Cardiac fibroblast (primary cell): ENCODE measurements around the gene MRPL58.
"Not testable (repeated sequence)": the region's sequence is repeated elsewhere in the genome, so short reads cannot be mapped to it uniquely, and the experiment has no call there.

Source experiments
- DNase-seq, 2 donors: peaks; one replicate each; pipeline versions ENCODE4 v3.0.0 to v3.0.0-alpha.2; 2010; ENCODE audit warnings: low read depth in 2 of 2
- H3K4me3 ChIP-seq, 2 donors: replicated peaks in 1 of 2; 1 replicate in 1 of 2; 2 replicates in 1 of 2; pipeline ENCODE4 v1.5.1; 2011; ENCODE audit warnings: low read depth in 2 of 2, low read length in 2 of 2, mild to moderate bottlenecking in 2 of 2, moderate library complexity in 1 of 2
- CTCF ChIP-seq: IDR thresholded peaks from one replicate; pipeline ENCODE4 v1.5.1; 2011; ENCODE audit warnings: low read depth, mild to moderate bottlenecking, low read length, inconsistent platforms

MRPL58 gene

GRCh38 chr17:74999523-74999922 is 12.9 kb upstream of the MRPL58 start:
- no peak overlapping the region for H3K4me3 ChIP-seq
- no peak for TF ChIP-seq CTCF
- no peak for DNase-seq

GRCh38 chr17:75001915-75002843 is 10.3 kb upstream of the MRPL58 start:
- H3K4me3 ChIP-seq = no peak overlapping the region
- DNase-seq = no peak
- TF ChIP-seq CTCF = no peak

- no peak for DNase-seq
- no peak for TF ChIP-seq CTCF
- H3K4me3 ChIP-seq = no peak overlapping the region
These were observed 9.2 kb upstream of the MRPL58 start for GRCh38 chr17:75003070-75003956.

- H3K4me3 ChIP-seq = no peak overlapping the region
- TF ChIP-seq CTCF = no peak
- no peak for DNase-seq
These were observed 8.5 kb upstream of the MRPL58 start for GRCh38 chr17:75003957-75004355.

GRCh38 chr17:75004371-75004770 is 8.1 kb upstream of the MRPL58 start:
- no peak for TF ChIP-seq CTCF
- H3K4me3 ChIP-seq = no peak overlapping the region
- DNase-seq = no peak

GRCh38 chr17:75005291-75005690 is 7.2 kb upstream of the MRPL58 start:
- TF ChIP-seq CTCF = no peak

GRCh38 chr17:75006084-75006483 is 6.4 kb upstream of the MRPL58 start:
- not testable (repeated sequence) for DNase-seq, H3K4me3 ChIP-seq

More at GRCh38 chr17:75005291-75005690, 7.2 kb upstream of the MRPL58 start:
- no peak overlapping the region for H3K4me3 ChIP-seq
- no peak for DNase-seq
